ENCODE results near the gene LPCAT3. TPM values are rescaled to one million over a fixed set of nuclear protein-coding genes. Genes with fewer than 3 reads are reported as not detected.

The LPCAT3 gene
- total RNA-seq, 2 experiments from 2014 or later, result 18.3 to 20.5 TPM

- Mint-ChIP-seq H3K4me1 (ENCODE audit: low read depth) (peaks cover 62% of the 10 kb centered on the region), H3K27ac (peak overlapping the region; percentile 98), H3K4me3 (peak overlapping the region; percentile 100), H3K27me3 (no peaks in the 10 kb centered on the region), H3K36me3 (peaks cover 50% of the 10 kb centered on the region), H3K9me3 (no peaks in the 10 kb centered on the region)
- no peak for DNase-seq
- POLR2A ChIA-PET, result interaction anchor here (1.0 to 3.6 kb wide), 6 partner anchors 7 to 30 kb away, joined by 3 to 50 read pairs (median 10); partner anchors contain the start of genes C12orf57, PTPN6 and RNU7-1
- intact Hi-C loops (cut with micrococcal nuclease), result no loop called here
- CTCF ChIA-PET, result interaction anchor here (0.8 to 2.9 kb wide), 10 partner anchors 10 to 99 kb away, joined by 3 to 34 read pairs (median 8); partner anchors contain the start of genes C12orf57, PTPN6, RNU7-1 and SPSB2
These were observed 49.9 kb downstream of the LPCAT3 start for GRCh38 chr12:6968426-6968825.

- DNase-seq, result no peak
- CTCF ChIA-PET, result interaction anchor here (0.8 to 2.9 kb wide), 8 partner anchors 13 to 99 kb away, joined by 3 to 34 read pairs (median 10); partner anchors contain the start of genes C12orf57, PTPN6, RNU7-1 and SPSB2
- peak overlapping the region; percentile 42 for H3K27ac Mint-ChIP-seq
These were observed 50.6 kb downstream of the LPCAT3 start for GRCh38 chr12:6967651-6968100.

GRCh38 chr12:6966351-6966750 is 51.9 kb downstream of the LPCAT3 start:
- Mint-ChIP-seq H3K9me3 (no peaks in the 10 kb centered on the region), H3K4me1 (ENCODE audit: low read depth) (peaks cover 62% of the 10 kb centered on the region), H3K4me3 (no peak overlapping the region), H3K27me3 (no peaks in the 10 kb centered on the region), H3K27ac (peak overlapping the region; percentile 89), H3K36me3 (peaks cover 47% of the 10 kb centered on the region)
- no peak for DNase-seq
- ChIA-PET CTCF (interaction anchor here (1.0 to 13.5 kb wide), 4 partner anchors 17 to 141 kb away, joined by 3 to 586 read pairs (median 16); partner anchors contain the start of genes C12orf57, PTPN6 and RNU7-1), POLR2A (interaction anchor here (13.2 kb wide), 1 partner anchor 19 kb away, joined by 507 read pairs; the partner anchor contains the start of genes C12orf57, PTPN6 and RNU7-1)
- intact Hi-C loops (cut with micrococcal nuclease), result no loop called here

More at GRCh38 chr12:6967651-6968100, 50.6 kb downstream of the LPCAT3 start:
- no peaks in the 10 kb centered on the region for H3K27me3 Mint-ChIP-seq
- peaks cover 59% of the 10 kb centered on the region for H3K4me1 Mint-ChIP-seq (ENCODE audit: low read depth)
- POLR2A ChIA-PET, result interaction anchor here (0.5 to 3.6 kb wide), 4 partner anchors 9 to 22 kb away, joined by 3 to 50 read pairs (median 6); partner anchors contain the start of genes C12orf57, PTPN6 and RNU7-1
- no peak overlapping the region for H3K4me3 Mint-ChIP-seq
- peaks cover 45% of the 10 kb centered on the region for H3K36me3 Mint-ChIP-seq
- H3K9me3 Mint-ChIP-seq, result no peaks in the 10 kb centered on the region
- intact Hi-C loops (cut with micrococcal nuclease), result no loop called here

GRCh38 chr12:6965714-6966113 is 52.6 kb downstream of the LPCAT3 start:
- no peak overlapping the region for H3K4me3 Mint-ChIP-seq
- intact Hi-C loops (cut with micrococcal nuclease), result loop anchor here (1.0 kb wide), 2 partner anchors 21 to 41 kb away; partner anchors contain the start of gene C12orf57

GRCh38 chr12:6965026-6965661 is 53.1 kb downstream of the LPCAT3 start:
- H3K9me3 Mint-ChIP-seq, result no peaks in the 10 kb centered on the region
- ChIA-PET POLR2A (interaction anchor here (0.7 to 13.2 kb wide), 4 partner anchors 17 to 143 kb away, joined by 3 to 507 read pairs (median 4); partner anchors contain the start of genes C12orf57, PTPN6 and RNU7-1), CTCF (interaction anchor here (0.6 to 13.5 kb wide), 15 partner anchors 13 to 173 kb away, joined by 3 to 586 read pairs (median 7); partner anchors contain the start of genes C12orf57, LPCAT3, PTPN6 and RNU7-1)
- peak; percentile 93 for DNase-seq
- no peak overlapping the region for H3K4me3 Mint-ChIP-seq
- intact Hi-C loops (cut with micrococcal nuclease), result loop anchor here (1.0 kb wide), 2 partner anchors 21 to 41 kb away; partner anchors contain the start of gene C12orf57
- H3K27ac Mint-ChIP-seq, result peak overlapping the region; percentile 89
- no peaks in the 10 kb centered on the region for H3K27me3 Mint-ChIP-seq
- peaks cover 51% of the 10 kb centered on the region for H3K36me3 Mint-ChIP-seq
- H3K4me1 Mint-ChIP-seq (ENCODE audit: low read depth), result peaks cover 72% of the 10 kb centered on the region

More at GRCh38 chr12:6965714-6966113, 52.6 kb downstream of the LPCAT3 start:
- H3K36me3 Mint-ChIP-seq, result peaks cover 46% of the 10 kb centered on the region
- H3K4me1 Mint-ChIP-seq (ENCODE audit: low read depth), result peaks cover 66% of the 10 kb centered on the region
- no peaks in the 10 kb centered on the region for H3K27me3 Mint-ChIP-seq
- no peak for DNase-seq
- CTCF ChIA-PET, result interaction anchor here (1.2 to 13.5 kb wide), 4 partner anchors 16 to 147 kb away, joined by 3 to 586 read pairs (median 18); partner anchors contain the start of genes C12orf57, PTPN6 and RNU7-1
- POLR2A ChIA-PET, result interaction anchor here (13.2 kb wide), 1 partner anchor 18 kb away, joined by 507 read pairs; the partner anchor contains the start of genes C12orf57, PTPN6 and RNU7-1
- H3K9me3 Mint-ChIP-seq, result no peaks in the 10 kb centered on the region
- H3K27ac Mint-ChIP-seq, result peak overlapping the region; percentile 89

- H3K9me3 Mint-ChIP-seq, result no peaks in the 10 kb centered on the region
- DNase-seq, result no peak
- H3K36me3 Mint-ChIP-seq, result peaks cover 51% of the 10 kb centered on the region
- no peak overlapping the region for H3K4me3 Mint-ChIP-seq
- peak overlapping the region; percentile 89 for H3K27ac Mint-ChIP-seq
- H3K4me1 Mint-ChIP-seq (ENCODE audit: low read depth), result peaks cover 77% of the 10 kb centered on the region
- ChIA-PET POLR2A (interaction anchor here (0.7 to 13.2 kb wide), 4 partner anchors 17 to 144 kb away, joined by 3 to 507 read pairs (median 4); partner anchors contain the start of genes C12orf57, PTPN6 and RNU7-1), CTCF (interaction anchor here (0.6 to 13.5 kb wide), 15 partner anchors 13 to 172 kb away, joined by 3 to 586 read pairs (median 7); partner anchors contain the start of genes C12orf57, LPCAT3, PTPN6 and RNU7-1)
- H3K27me3 Mint-ChIP-seq, result no peaks in the 10 kb centered on the region
- intact Hi-C loops (cut with micrococcal nuclease), result loop anchor here (1.0 to 5.0 kb wide), 3 partner anchors 20 to 143 kb away; partner anchors contain the start of genes C12orf57 and C1RL
These were observed 53.7 kb downstream of the LPCAT3 start for GRCh38 chr12:6964605-6965025.

GRCh38 chr12:6963791-6964413 is 54.4 kb downstream of the LPCAT3 start:
- Mint-ChIP-seq H3K27me3 (no peaks in the 10 kb centered on the region), H3K4me1 (ENCODE audit: low read depth) (peaks cover 79% of the 10 kb centered on the region), H3K36me3 (peaks cover 52% of the 10 kb centered on the region), H3K27ac (peak overlapping the region; percentile 89), H3K4me3 (no peak overlapping the region), H3K9me3 (no peaks in the 10 kb centered on the region)
- intact Hi-C loops (cut with micrococcal nuclease), result loop anchor here (5.0 kb wide), 1 partner anchor 143 kb away; the partner anchor contains the start of gene C1RL
- no peak for DNase-seq
- POLR2A ChIA-PET, result interaction anchor here (1.5 to 13.2 kb wide), 3 partner anchors 16 to 145 kb away, joined by 3 to 507 read pairs (median 4); partner anchors contain the start of genes C12orf57, PTPN6 and RNU7-1
- CTCF ChIA-PET, result interaction anchor here (0.9 to 13.5 kb wide), 9 partner anchors 14 to 149 kb away, joined by 3 to 586 read pairs (median 8); partner anchors contain the start of genes C12orf57, PTPN6, RNU7-1 and SPSB2

GRCh38 chr12:6963016-6963731 is 55.1 kb downstream of the LPCAT3 start:
- peak overlapping the region; percentile 97 for H3K27ac Mint-ChIP-seq
- no peak overlapping the region for H3K4me3 Mint-ChIP-seq
- H3K27me3 Mint-ChIP-seq, result no peaks in the 10 kb centered on the region
- peaks cover 79% of the 10 kb centered on the region for H3K4me1 Mint-ChIP-seq (ENCODE audit: low read depth)
- intact Hi-C loops (cut with micrococcal nuclease), result loop anchor here (5.0 kb wide), 1 partner anchor 144 kb away; the partner anchor contains the start of gene C1RL
- POLR2A ChIA-PET, result interaction anchor here (1.5 to 13.2 kb wide), 2 partner anchors 15 to 145 kb away, joined by 3 to 507 read pairs; partner anchors contain the start of genes C12orf57, PTPN6 and RNU7-1
- H3K9me3 Mint-ChIP-seq, result no peaks in the 10 kb centered on the region
- DNase-seq, result no peak
- peaks cover 54% of the 10 kb centered on the region for H3K36me3 Mint-ChIP-seq
- CTCF ChIA-PET, result interaction anchor here (2.1 to 13.5 kb wide), 5 partner anchors 13 to 150 kb away, joined by 8 to 586 read pairs (median 17); partner anchors contain the start of genes C12orf57, PTPN6, RNU7-1 and SPSB2

- H3K4me3 Mint-ChIP-seq, result peak overlapping the region; percentile 75
- ChIA-PET CTCF (interaction anchor here (1.6 to 13.5 kb wide), 9 partner anchors 13 to 110 kb away, joined by 4 to 586 read pairs (median 8); partner anchors contain the start of genes C12orf57, LPCAT3, PTPN6 and RNU7-1), POLR2A (interaction anchor here (0.5 to 13.2 kb wide), 9 partner anchors 7 to 218 kb away, joined by 3 to 507 read pairs (median 6); partner anchors contain the start of genes ATN1, C12orf57, EMG1 and PHB2)
- peak overlapping the region; percentile 97 for H3K27ac Mint-ChIP-seq
- intact Hi-C loops (cut with micrococcal nuclease), result loop anchor here (5.0 kb wide), 1 partner anchor 145 kb away; the partner anchor contains the start of gene C1RL
- peaks cover 55% of the 10 kb centered on the region for H3K36me3 Mint-ChIP-seq
- no peaks in the 10 kb centered on the region for H3K27me3 Mint-ChIP-seq
- peaks cover 79% of the 10 kb centered on the region for H3K4me1 Mint-ChIP-seq (ENCODE audit: low read depth)
- DNase-seq, result no peak
- H3K9me3 Mint-ChIP-seq, result no peaks in the 10 kb centered on the region
These were observed 55.8 kb downstream of the LPCAT3 start for GRCh38 chr12:6962285-6963015.

All from activated CD4-positive, alpha-beta memory T cell treated with anti-CD3 and anti-CD28 coated beads for 36 hours (primary cell).